OCI-LY7 (cell line): ENCODE results near the gene METTL21A. TPM values are rescaled to one million over a fixed set of nuclear protein-coding genes. Genes with fewer than 3 reads are reported as not detected.

Source experiments
- BruUV-seq: library from RNA; stranded (reverse); fragments of 400-500 nt; replicated peaks from 2 replicates; lab custom pipeline; 2021; lab: Mats Ljungman, UMichigan
- CTCF ChIA-PET: fragments of 300-600 bp; sonication (Branson Sonifier 250); formaldehyde crosslinking; loops from one replicate; lab custom pipeline; 2022; ENCODE audit warnings: antibody characterized with exemption; ENCODE audit not compliant: unreplicated experiment; lab: Charles Lee
- POLR2A ChIA-PET: fragments of 300-600 bp; sonication (Branson Sonifier 250); formaldehyde crosslinking; loops from one replicate; lab custom pipeline; 2022; ENCODE audit warnings: antibody characterized with exemption; lab: Charles Lee
- DNase-seq: peaks from one replicate; pipeline ENCODE4 v3.0.0-alpha.2; 2015; ENCODE audit warnings: low spot score
- H2AFZ ChIP-seq: fragments of 200-600 bp; sonication (generic), shearing (Covaris generic); 2 replicates; pipeline ENCODE4 v1.6.1; 2014; ENCODE audit warnings: mild to moderate bottlenecking, antibody characterized with exemption, low read length, moderate library complexity
- H3K27ac ChIP-seq: fragments of 200-600 bp; sonication (generic); 2 replicates; pipeline ENCODE4 v1.5.1; 2014; ENCODE audit warnings: mixed run types, low read depth, mild to moderate bottlenecking, moderate library complexity, low read length, inconsistent platforms; ENCODE audit not compliant: poor library complexity, severe bottlenecking
- H3K36me3 ChIP-seq: fragments of 200-600 bp; sonication (generic); 2 replicates; pipeline ENCODE4 v1.6.1; 2014; ENCODE audit warnings: mild to moderate bottlenecking, antibody characterized with exemption, low read length, moderate library complexity, mixed read lengths; ENCODE audit not compliant: insufficient read depth
- H3K4me1 ChIP-seq: fragments of 200-600 bp; sonication (generic); 2 replicates; pipeline ENCODE4 v1.5.1; 2014; ENCODE audit warnings: mild to moderate bottlenecking, low read length; ENCODE audit not compliant: insufficient read depth, poor library complexity, severe bottlenecking
- H3K4me2 ChIP-seq: fragments of 200-600 bp; sonication (generic); 2 replicates; pipeline ENCODE4 v1.6.1; 2014; ENCODE audit warnings: mild to moderate bottlenecking, low read length
- H3K4me3 ChIP-seq: fragments of 200-600 bp; sonication (generic); 2 replicates; pipeline ENCODE4 v1.5.1; 2014; ENCODE audit warnings: mild to moderate bottlenecking, low read depth, low read length; ENCODE audit not compliant: poor library complexity, severe bottlenecking
- H3K79me2 ChIP-seq: fragments of 200-600 bp; sonication (generic); 2 replicates; pipeline ENCODE4 v1.6.1; 2016; ENCODE audit warnings: low read depth, mild to moderate bottlenecking, low read length, moderate library complexity, mixed read lengths; ENCODE audit not compliant: insufficient read depth
- H3K9me2 ChIP-seq: fragments of 200-600 bp; sonication (generic); 2 replicates; pipeline ENCODE4 v1.6.1; 2016; ENCODE audit warnings: mild to moderate bottlenecking, low read length, mixed read lengths; ENCODE audit not compliant: insufficient read depth
- H3K9me3 ChIP-seq: fragments of 200-600 bp; sonication (generic); 2 replicates; pipeline ENCODE4 v1.6.1; 2014; ENCODE audit warnings: mild to moderate bottlenecking, mixed run types, low read length, mixed read lengths
- H4K20me1 ChIP-seq: fragments of 200-600 bp; sonication (generic); 2 replicates; pipeline ENCODE4 v1.6.1; 2014; ENCODE audit warnings: mild to moderate bottlenecking, antibody characterized with exemption, low read length, moderate library complexity, mixed read lengths; ENCODE audit not compliant: insufficient read depth
- CTCF ChIP-seq: fragments of 200-600 bp; sonication (generic); conservative IDR thresholded peaks from 2 replicates; pipeline ENCODE4 v1.5.1; 2014; ENCODE audit warnings: mild to moderate bottlenecking, antibody characterized with exemption, low read length, moderate library complexity, mixed read lengths
- EZH2phosphoT487 ChIP-seq: fragments of 200-600 bp; sonication (generic); IDR thresholded peaks from 2 replicates; pipeline ENCODE4 v1.6.1; 2018; ENCODE audit warnings: low read depth, borderline replicate concordance, mild to moderate bottlenecking, mixed run types, antibody characterized with exemption, low read length, moderate library complexity, mixed read lengths
- intact Hi-C: fragments of 100-400 bp; cut with micrococcal nuclease; formaldehyde crosslinking; loops from one replicate; pipeline ENCODE4 v1.10.0; 2022; ENCODE audit not compliant: unreplicated experiment
- total RNA-seq, 2 experiments: library from RNA; depleted of rRNA in 1 of 2; stranded (reverse); fragments of >200 nt in 1 of 2; shearing (Covaris generic) in 1 of 2; gene quantifications; 2 replicates each; pipeline ENCODE4 v1.2.3, GENCODE V29; 2014 to 2022

METTL21A gene
- total RNA-seq, 2 experiments from 2014 or later = 55.2 to 58.9 TPM

- no peak for DNase-seq
- Histone ChIP-seq H4K20me1 (no peaks in the 10 kb centered on the region), H3K4me3 (no peak overlapping the region), H3K4me2 (no peak overlapping the region), H3K79me2 (no peaks in the 10 kb centered on the region), H3K4me1 (peaks cover 4% of the 10 kb centered on the region), H3K36me3 (peaks cover 93% of the 10 kb centered on the region), H3K9me2 (no peaks in the 10 kb centered on the region), H2AFZ (no peak overlapping the region), H3K9me3 (peaks cover 20% of the 10 kb centered on the region), H3K27ac (no peak overlapping the region)
- BruUV-seq = no TSS peak
- intact Hi-C loops = no loop called here
- POLR2A ChIA-PET = interaction anchor here (0.6 to 1.9 kb wide), 4 partner anchors 16 to 1828 kb away, joined by 3 to 6 read pairs (median 4); no protein-coding TSS in a partner anchor
- CTCF ChIA-PET = no interaction called here
- no peak for TF ChIP-seq EZH2phosphoT487
- no peak for TF ChIP-seq CTCF
Measured at GRCh38 chr2:207594264-207594663, 30.9 kb downstream of the METTL21A start.

- H3K9me3 ChIP-seq = peaks cover 20% of the 10 kb centered on the region
- no peaks in the 10 kb centered on the region for H3K9me2 ChIP-seq
- peaks cover 97% of the 10 kb centered on the region for H3K36me3 ChIP-seq
- H3K4me2 ChIP-seq = no peak overlapping the region
- no peaks in the 10 kb centered on the region; the same call in 1 of the 2 replicates for H3K79me2 ChIP-seq
- CTCF ChIA-PET = no interaction called here
- H4K20me1 ChIP-seq = no peaks in the 10 kb centered on the region
- no peak overlapping the region for H3K4me3 ChIP-seq
- H2AFZ ChIP-seq = no peak overlapping the region
- H3K4me1 ChIP-seq = peaks cover 4% of the 10 kb centered on the region
- TF ChIP-seq CTCF (no peak), EZH2phosphoT487 (no peak)
- no TSS peak for BruUV-seq
- intact Hi-C loops = no loop called here
- POLR2A ChIA-PET = interaction anchor here (0.7 to 1.9 kb wide), 4 partner anchors 58 to 1829 kb away, joined by 3 to 6 read pairs (median 4); no protein-coding TSS in a partner anchor
- H3K27ac ChIP-seq = no peak overlapping the region
- DNase-seq = no peak
Measured at GRCh38 chr2:207593277-207593676, 31.9 kb downstream of the METTL21A start.

GRCh38 chr2:207589143-207589542, 36.1 kb downstream of the METTL21A start:
- intact Hi-C loops = no loop called here
- POLR2A ChIA-PET = no interaction called here
- no peaks in the 10 kb centered on the region for H3K4me1 ChIP-seq
- CTCF ChIA-PET = no interaction called here
- H3K4me2 ChIP-seq = no peak overlapping the region
- no peaks in the 10 kb centered on the region for H4K20me1 ChIP-seq
- H3K9me3 ChIP-seq = peaks cover 20% of the 10 kb centered on the region
- H3K36me3 ChIP-seq = peaks cover 99% of the 10 kb centered on the region
- DNase-seq = no peak
- no peak overlapping the region for H3K27ac ChIP-seq
- H3K9me2 ChIP-seq = no peaks in the 10 kb centered on the region
- no peaks in the 10 kb centered on the region; the same call in 1 of the 2 replicates for H3K79me2 ChIP-seq
- H2AFZ ChIP-seq = no peak overlapping the region
- no TSS peak for BruUV-seq
- H3K4me3 ChIP-seq = no peak overlapping the region
- no peak for TF ChIP-seq EZH2phosphoT487
- TF ChIP-seq CTCF = no peak
